Cardiac fibroblast (primary cell): Measurements from ENCODE around the gene EPM2AIP1.

Experiments
- DNase-seq, 2 donors: peaks; one replicate each; pipeline versions ENCODE4 v3.0.0 to v3.0.0-alpha.2; 2010; ENCODE audit warnings: low read depth in 2 of 2
- H3K4me3 ChIP-seq, 2 donors: replicated peaks in 1 of 2; 1 replicate in 1 of 2; 2 replicates in 1 of 2; pipeline ENCODE4 v1.5.1; 2011; ENCODE audit warnings: low read depth in 2 of 2, low read length in 2 of 2, mild to moderate bottlenecking in 2 of 2, moderate library complexity in 1 of 2
- CTCF ChIP-seq: IDR thresholded peaks from one replicate; pipeline ENCODE4 v1.5.1; 2011; ENCODE audit warnings: low read depth, mild to moderate bottlenecking, low read length, inconsistent platforms

Gene EPM2AIP1

GRCh38 chr3:37031096-37031682 lies 38.3 kb upstream of the EPM2AIP1 start:
- DNase-seq: peak in 1 of 2 donors; percentile 23
- no peak for TF ChIP-seq CTCF
- H3K4me3 ChIP-seq: no peak overlapping the region

- TF ChIP-seq CTCF: no peak
- H3K4me3 ChIP-seq: no peak overlapping the region
- no peak for DNase-seq
Measured at GRCh38 chr3:37030588-37030987, 37.7 kb upstream of the EPM2AIP1 start.

- H3K4me3 ChIP-seq: no peak overlapping the region
- no peak for DNase-seq
- TF ChIP-seq CTCF: no peak
Measured at GRCh38 chr3:37029516-37030163, 36.7 kb upstream of the EPM2AIP1 start.

- no peak for TF ChIP-seq CTCF
- peak in 1 of 2 donors; percentile 48 for DNase-seq
- no peak overlapping the region for H3K4me3 ChIP-seq
Measured at GRCh38 chr3:37029111-37029510, 36.2 kb upstream of the EPM2AIP1 start.

GRCh38 chr3:37028329-37028728 lies 35.4 kb upstream of the EPM2AIP1 start:
- TF ChIP-seq CTCF: no peak
- peak in 1 of 2 donors; percentile 57 for DNase-seq

GRCh38 chr3:37026851-37027250 lies 33.9 kb upstream of the EPM2AIP1 start:
- DNase-seq: no peak
- no peak for TF ChIP-seq CTCF
- no peak overlapping the region for H3K4me3 ChIP-seq

More at GRCh38 chr3:37028329-37028728, 35.4 kb upstream of the EPM2AIP1 start:
- H3K4me3 ChIP-seq: no peak overlapping the region
